Activated CD8-positive, alpha-beta memory T cell treated with anti-CD3 and anti-CD28 coated beads for 24 hours (primary cell): Measurements from ENCODE around the gene EPSTI1.
A peak's percentile ranks its signal among the peaks of the same experiment; 100 is the strongest.
"Not testable (repeated sequence)": the region's sequence is repeated elsewhere in the genome, so short reads cannot be mapped to it uniquely, and the experiment has no call there.

Experiments used
- DNase-seq: peaks from one replicate; pipeline ENCODE4 v3.0.0-alpha.2; 2020

The EPSTI1 gene

GRCh38 chr13:42991898-42992763, at the start of gene EPSTI1:
EPSTI1 (minus strand) TSS chr13:42992241; CDS start chr13:42992165, 76 bp downstream.
- peak; percentile 89 for DNase-seq

- DNase-seq, result no peak
Measured at GRCh38 chr13:43041369-43041921, 49.4 kb upstream of the EPSTI1 start.

GRCh38 chr13:43040581-43041368, 48.7 kb upstream of the EPSTI1 start:
- not testable (repeated sequence) for DNase-seq

GRCh38 chr13:43039966-43040365, 47.9 kb upstream of the EPSTI1 start:
- DNase-seq, result no peak

GRCh38 chr13:43036351-43037250, 44.6 kb upstream of the EPSTI1 start:
- DNase-seq, result no peak

GRCh38 chr13:43033038-43033437, 41.0 kb upstream of the EPSTI1 start:
- DNase-seq, result no peak

- DNase-seq, result no peak
Measured at GRCh38 chr13:43031881-43032280, 39.8 kb upstream of the EPSTI1 start.

GRCh38 chr13:43030548-43030947, 38.5 kb upstream of the EPSTI1 start:
- DNase-seq, result no peak

GRCh38 chr13:43026262-43026661, 34.2 kb upstream of the EPSTI1 start:
- no peak for DNase-seq

- peak; percentile 94 for DNase-seq
Measured at GRCh38 chr13:43023289-43023963, 31.4 kb upstream of the EPSTI1 start, which contains the start of gene DNAJC15. DNAJC15 (plus strand) TSS chr13:43023586; CDS start chr13:43023627, 41 bp downstream.

GRCh38 chr13:43022934-43023288, 30.9 kb upstream of the EPSTI1 start:
- DNase-seq, result no peak

GRCh38 chr13:43021926-43022670, 30.1 kb upstream of the EPSTI1 start:
- no peak for DNase-seq

- no peak for DNase-seq
Measured at GRCh38 chr13:43020794-43021193, 28.8 kb upstream of the EPSTI1 start.

- DNase-seq, result no peak
Measured at GRCh38 chr13:43019811-43020210, 27.8 kb upstream of the EPSTI1 start.

- no peak for DNase-seq
Measured at GRCh38 chr13:43016226-43016625, 24.2 kb upstream of the EPSTI1 start.

- no peak for DNase-seq
Measured at GRCh38 chr13:43014162-43014561, 22.1 kb upstream of the EPSTI1 start.

GRCh38 chr13:43009506-43009905, 17.5 kb upstream of the EPSTI1 start:
- no peak for DNase-seq

- no peak for DNase-seq
Measured at GRCh38 chr13:43008596-43008995, 16.6 kb upstream of the EPSTI1 start.

GRCh38 chr13:43006893-43007631, 15.0 kb upstream of the EPSTI1 start:
- no peak for DNase-seq

- no peak for DNase-seq
Measured at GRCh38 chr13:43005460-43006236, 13.6 kb upstream of the EPSTI1 start.
